Islet precursor cell (in vitro differentiated cells): Measurements from ENCODE around the gene C17orf75.
"Not testable (repeated sequence)": the region's sequence is repeated elsewhere in the genome, so short reads cannot be mapped to it uniquely, and the experiment has no call there.

Experiments used
- DNase-seq: peaks from one replicate; pipeline ENCODE4 v3.0.0-alpha.2; 2018

C17orf75 gene

DNA sequence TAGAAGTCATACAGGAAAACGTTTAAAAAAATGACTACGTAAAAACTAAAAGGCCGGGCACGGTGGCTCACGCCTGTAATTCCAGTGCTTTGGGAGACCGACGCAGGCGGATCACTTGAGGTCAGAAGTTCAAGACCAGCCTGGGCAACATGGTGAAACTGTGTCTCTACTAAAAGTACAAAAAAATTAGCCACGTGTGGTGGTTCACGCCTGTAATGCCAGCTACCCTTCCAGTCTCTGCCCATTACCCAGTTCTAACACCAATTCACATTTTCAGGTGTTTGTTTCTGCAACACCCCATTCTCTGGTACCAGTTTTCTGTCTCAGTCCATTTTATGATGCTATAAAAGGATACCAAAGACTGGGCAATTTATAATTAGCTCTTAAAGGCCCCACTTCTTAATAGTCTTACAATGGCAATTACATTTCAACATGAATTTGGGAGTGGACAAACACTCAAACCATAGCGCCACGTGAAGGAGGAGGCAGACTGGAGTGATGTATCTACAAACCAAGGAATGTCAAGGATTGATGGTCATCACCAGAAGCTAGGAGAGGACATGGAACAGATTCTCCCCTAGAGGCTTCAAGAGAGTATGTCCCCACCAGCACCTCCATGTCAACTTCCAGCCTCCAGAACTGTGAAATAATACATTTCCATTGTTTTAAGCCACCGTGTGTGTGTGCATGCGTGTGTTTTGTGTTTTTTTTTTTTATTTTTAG, 791 bp upstream of the C17orf75 start:
- peak; percentile 40 for DNase-seq

DNA sequence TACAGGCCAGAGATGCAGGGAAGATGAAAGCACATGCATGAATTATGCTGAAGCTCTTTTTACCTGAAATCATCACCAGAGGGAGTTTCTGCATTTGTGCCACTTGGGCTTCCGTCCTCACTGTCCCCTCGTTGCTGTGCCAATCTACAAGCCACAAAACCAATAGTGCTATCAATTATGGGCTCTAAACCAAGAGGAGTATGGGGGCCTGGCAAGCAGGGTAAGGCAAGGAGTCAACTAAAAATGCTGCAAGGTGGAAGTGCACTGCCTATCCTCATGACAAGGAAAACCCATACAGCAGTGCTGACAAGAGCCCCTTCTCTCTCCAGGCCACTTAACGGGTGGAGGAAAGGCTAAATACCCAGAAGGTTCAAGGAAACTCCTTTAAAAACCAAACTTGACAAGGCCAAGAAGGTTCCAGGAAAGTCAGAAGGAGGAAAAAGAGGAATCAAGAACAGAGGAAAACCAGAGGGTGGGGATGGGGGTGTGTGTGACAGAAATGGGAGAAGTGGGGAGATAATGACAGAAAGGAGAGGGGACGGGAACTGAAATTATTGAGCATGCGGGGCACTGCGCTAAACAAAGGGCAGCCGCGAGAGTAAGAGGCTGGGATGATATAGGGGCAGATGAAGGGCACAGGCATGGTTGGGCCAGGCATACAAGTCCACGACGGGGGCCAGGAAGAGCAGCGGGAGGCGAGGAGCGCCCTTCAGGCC, 674 bp downstream of the C17orf75 start:
- DNase-seq = no peak

GRCh38 chr17:32335687-32336086, 6.3 kb downstream of the C17orf75 start:
- peak; percentile 19 for DNase-seq

DNA sequence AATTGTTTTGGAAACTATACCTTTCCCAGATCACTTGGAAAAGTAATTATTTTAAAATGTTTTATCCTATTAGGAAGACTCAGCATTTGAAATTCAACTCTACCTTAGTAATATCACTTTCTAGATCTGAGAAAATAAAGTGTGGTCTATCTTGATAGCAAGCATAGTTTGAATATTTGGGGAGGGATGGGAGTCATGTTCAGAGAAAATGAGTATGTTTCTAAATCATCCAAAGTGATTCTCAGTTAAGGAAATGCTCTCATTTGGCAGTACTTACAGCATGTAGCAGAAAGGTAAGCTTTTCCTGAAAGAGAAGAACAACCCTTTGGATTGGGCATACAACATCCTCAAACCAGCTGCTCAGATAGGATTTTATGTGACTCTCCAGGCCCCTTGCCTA, 6.9 kb downstream of the C17orf75 start:
- no peak for DNase-seq

DNA sequence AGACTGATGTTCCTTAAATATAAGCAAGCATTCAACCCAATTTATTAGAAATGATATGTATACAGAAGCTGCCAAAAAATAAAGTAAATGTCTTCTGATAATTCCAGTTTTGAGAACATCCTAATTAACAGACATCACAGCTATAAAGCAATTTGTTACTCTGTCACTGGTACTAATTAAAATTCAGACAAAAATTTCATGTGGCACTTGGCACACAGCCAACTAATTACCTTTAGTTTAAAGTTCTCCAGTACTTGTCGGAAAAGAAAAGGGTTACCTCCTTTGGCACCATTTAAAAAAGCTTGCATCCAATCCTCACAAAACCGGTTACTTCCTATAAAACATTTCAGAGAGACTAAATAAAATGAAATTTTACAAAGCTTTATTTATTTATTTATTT, 8.8 kb downstream of the C17orf75 start:
- no peak for DNase-seq

DNA sequence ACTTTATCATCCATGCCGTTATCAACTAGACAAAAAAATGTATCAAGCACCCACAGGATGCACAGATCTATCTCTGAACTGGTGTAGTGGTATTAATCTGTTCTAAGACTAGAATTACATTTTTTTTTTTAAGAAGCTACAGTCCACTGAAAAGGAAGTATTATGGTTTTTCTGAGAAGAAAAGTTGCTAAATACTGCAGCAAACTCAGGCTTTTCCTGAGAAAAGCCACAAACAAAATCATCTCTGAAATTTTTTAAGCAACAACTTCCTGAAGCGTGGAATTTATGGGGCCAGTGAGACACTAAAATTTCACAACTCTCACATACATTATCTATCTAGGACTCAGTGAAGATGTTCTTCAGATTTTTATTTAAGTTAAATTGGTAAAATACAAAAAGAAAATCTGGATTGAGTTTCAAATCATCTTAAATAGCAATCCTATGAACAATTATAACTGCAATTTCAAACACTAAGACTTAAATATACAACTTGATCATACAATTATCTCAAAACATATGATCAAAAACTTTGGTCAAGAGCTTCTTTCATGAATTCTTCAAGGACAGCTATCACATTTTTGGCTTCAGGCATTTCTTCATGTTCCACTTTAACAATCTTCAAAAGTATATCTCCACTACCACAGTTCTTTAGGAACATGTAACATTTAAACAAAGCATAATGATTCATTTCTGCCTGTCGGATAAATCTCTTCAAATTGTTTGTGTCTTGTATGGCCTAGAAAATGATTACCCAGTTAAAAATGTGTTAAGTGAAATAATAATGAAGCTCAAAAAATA, 10.5 kb downstream of the C17orf75 start:
- no peak for DNase-seq

- DNase-seq = no peak
Observed at GRCh38 chr17:32330147-32330546, 11.8 kb downstream of the C17orf75 start.

GRCh38 chr17:32327911-32328310, 14.1 kb downstream of the C17orf75 start:
- DNase-seq = peak; percentile 35

DNA sequence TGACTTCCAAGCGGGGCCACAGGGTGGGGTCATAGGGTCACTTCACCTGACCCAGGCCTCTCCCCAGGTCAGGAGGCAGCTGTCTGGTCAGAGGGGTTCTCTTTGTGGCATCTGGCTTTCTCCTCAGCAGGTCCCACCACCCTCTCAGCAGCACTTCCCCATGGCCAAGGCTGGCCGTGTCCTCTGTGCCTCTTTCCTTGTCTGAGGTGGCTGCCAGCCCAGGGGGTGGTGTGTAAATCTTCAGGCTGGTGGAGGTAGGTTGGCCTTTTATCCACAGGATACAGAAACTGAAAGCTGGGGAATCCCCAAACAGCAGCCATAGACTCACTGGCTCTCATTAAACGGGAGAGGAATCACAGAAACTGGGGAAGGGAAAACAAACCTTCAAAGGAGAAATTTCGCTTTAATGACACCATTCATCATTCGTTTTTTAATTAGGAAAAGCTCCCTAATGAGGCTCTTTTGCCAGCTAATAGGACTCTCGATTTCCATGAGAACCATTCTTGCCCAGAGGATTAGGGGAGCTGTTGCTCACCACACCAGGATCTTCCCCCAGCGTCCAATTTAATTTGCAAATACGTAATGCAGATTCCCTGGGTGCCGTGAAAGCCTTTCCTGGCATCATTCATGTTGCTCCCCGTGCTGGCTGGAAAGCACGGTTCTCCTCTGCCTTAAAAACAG, 18.0 kb downstream of the C17orf75 start:
- DNase-seq = no peak

DNA sequence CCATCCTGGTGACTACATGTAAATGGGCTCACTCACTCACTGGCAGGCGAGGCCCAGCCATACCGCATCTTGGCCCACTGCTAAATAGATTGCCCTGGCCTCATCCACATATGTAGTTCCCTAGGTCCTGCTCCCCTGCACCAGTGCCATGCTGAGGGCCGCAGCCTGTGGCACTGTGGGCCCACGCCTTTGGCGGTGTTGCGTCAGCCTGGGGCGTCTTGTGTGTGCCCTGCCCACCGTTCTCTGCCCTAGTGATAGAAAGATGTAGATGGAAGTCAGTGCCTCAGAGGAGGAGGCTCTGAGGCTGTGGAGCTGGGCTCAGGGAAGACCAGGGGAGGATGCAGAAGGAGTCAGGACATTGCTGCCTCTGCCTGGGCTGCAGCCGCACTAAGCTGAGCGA, 18.9 kb downstream of the C17orf75 start:
- DNase-seq = no peak

GRCh38 chr17:32320847-32321246, 21.1 kb downstream of the C17orf75 start:
- no peak for DNase-seq

GRCh38 chr17:32320080-32320479, 21.9 kb downstream of the C17orf75 start:
- DNase-seq = not testable (repeated sequence)

GRCh38 chr17:32319548-32319905, 22.4 kb downstream of the C17orf75 start:
- peak; percentile 89 for DNase-seq

DNA sequence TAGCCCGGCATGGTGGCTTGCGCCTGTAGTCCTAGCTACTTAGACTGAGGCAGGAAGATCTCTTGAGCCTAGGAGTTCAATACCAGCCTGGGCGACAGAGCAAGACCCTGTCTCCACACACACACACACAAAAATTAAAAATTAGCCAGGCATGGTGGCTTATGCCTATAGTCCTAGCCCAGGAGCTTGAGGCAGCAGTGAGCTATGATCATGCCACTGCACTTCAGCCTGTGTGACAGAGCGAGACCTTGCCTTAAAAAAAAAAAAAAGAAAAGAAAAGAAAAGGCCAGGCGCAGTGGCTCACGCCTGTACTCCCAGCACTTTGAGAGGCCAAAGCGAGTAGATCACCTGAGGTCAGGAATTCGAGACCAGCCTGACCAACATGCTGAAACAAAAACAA, 23.9 kb downstream of the C17orf75 start:
- DNase-seq = no peak

DNA sequence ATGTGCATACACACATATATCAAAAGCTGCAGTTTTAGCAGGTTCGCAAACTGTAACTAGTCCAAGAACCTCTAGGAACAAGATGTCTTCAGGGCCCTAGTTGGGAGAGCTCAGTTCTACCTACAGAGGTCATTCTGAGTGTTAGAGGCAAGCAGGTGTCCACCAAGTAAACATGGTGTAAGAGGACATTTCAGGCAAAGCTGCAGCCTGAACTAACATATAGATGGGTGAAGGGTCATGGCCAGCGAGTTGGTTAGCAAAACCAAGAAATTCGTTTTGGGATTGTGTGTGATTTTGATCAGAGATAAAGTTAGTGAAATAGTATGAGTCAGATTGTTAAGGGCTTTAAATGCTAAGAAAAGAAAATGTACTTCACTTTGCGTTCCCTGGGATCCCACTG, 24.6 kb downstream of the C17orf75 start:
- no peak for DNase-seq

- DNase-seq = not testable (repeated sequence)
Observed at GRCh38 chr17:32316653-32317052, 25.3 kb downstream of the C17orf75 start.

DNA sequence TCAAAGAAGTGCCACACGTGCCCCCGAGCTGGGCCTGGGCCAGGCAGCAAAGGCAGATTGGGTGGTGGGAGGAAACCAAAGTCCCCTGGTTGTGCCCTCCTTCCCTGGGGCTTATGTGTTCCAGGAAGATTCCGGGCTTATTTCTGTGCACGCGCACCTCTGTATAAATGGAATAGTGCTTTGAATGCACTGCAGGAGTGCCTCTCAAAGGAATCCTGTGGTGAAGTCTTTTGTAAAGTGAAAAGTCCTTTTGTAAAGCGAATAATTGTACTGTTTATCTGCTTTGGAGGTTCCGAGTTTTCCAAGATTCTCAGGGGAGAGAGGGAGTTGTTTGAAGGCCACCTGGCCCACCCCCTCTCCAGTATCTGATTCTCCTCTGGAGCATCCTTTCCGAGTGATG, 26.8 kb downstream of the C17orf75 start:
- no peak for DNase-seq

GRCh38 chr17:32314636-32315035, 27.3 kb downstream of the C17orf75 start:
- DNase-seq = no peak

DNA sequence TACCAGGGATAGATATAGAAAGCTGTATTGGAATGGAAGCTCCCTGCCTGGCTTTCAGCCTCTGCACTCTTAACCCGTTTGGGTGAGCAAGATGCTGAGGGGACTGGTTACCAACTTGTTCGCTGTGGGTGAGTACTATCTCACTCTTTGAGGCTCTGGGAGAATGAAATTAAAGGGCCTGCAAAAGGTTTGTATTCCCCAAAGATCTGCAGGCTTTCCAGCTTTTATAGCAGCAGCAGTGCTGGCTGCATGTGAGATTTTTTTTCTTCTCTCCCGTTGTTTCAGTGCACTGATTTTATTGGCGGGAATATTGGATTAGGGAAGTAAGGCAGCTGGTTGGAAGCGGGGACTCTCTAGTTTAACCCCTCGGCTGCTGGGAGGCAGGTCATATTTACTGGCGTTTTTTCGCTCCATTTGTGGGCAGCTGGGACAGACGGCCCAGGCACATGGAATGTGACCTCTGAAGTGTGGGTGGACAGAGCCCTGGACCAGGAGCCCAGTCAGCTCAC, 30.9 kb downstream of the C17orf75 start:
- no peak for DNase-seq

DNA sequence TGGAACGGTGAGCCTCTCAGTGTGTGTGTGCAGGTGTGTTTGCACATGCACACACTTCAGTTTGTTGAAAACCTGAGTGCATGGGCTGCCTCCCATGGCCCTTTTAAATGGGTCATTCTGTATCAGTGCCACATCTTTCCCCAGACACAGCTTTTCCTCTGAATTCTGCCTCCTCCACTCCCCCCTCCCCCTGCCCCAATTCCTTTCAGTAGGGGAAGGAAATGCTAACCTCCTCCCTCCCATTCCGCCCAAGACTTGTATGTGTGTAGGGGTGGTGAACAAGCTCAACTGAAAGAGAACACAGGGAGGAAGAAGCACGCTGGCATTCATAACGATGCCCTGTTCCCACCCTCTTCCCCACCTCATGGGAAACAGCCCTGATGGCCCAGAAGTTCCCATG, 34.3 kb downstream of the C17orf75 start:
- no peak for DNase-seq

- no peak for DNase-seq
Observed at GRCh38 chr17:32305049-32305448, 36.9 kb downstream of the C17orf75 start.

DNA sequence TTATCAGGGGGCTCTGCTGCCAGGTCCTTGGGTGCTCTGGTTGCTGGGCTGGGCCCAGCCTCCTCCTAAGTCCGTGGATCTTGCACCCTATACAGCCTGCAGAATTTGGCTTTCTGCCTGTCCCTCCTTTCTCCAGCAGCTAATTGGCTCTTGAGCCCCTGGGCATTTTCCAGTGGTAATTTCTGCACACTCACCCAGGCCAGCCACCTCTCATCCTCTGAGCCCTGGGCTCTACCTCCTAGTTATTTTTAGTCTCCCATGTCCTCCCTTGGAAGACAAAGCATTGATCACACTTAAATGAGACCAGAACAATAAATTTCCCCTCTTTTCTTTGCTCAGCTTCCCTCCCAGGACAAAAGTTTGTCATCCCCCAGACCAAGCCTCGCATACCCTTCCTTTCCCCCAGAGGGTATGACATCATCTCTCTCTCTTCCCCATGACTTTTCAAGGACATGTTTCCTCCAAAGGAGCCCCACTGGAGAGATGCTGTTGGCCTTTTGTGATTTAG, 38.1 kb downstream of the C17orf75 start:
- peak; percentile 77 for DNase-seq
